Spleen (tissue), 11 donors: ENCODE data around the gene GPR161. TPM values are rescaled to one million over a fixed set of nuclear protein-coding genes. Genes with fewer than 3 reads are reported as not detected.

Source experiments
- DNase-seq: peaks from one replicate; pipeline ENCODE4 v3.0.0-alpha.2; 2020
- H3K27ac ChIP-seq, 8 donors: fragments of 200-600 bp; sonication (generic) in 7 of 8; 1 replicate in 4 of 8; 2 replicates in 4 of 8; pipeline versions ENCODE4 v1.5.0 to v1.8.0; 2016 to 2021; ENCODE audit warnings: inconsistent platforms in 4 of 8, mild to moderate bottlenecking in 4 of 8, moderate library complexity in 1 of 8
- H3K27me3 ChIP-seq, 7 donors: fragments of 200-600 bp; sonication (generic) in 6 of 7; replicated peaks in 1 of 7; 1 replicate in 4 of 7; 2 replicates in 3 of 7; pipeline versions ENCODE4 v1.5.0 to v1.8.0; 2016 to 2021; ENCODE audit warnings: inconsistent platforms in 3 of 7, mild to moderate bottlenecking in 1 of 7
- H3K36me3 ChIP-seq, 6 donors: fragments of 200-600 bp; sonication (generic) in 5 of 6; 1 replicate in 4 of 6; 2 replicates in 2 of 6; pipeline versions ENCODE4 v1.5.0 to v1.8.0; 2016 to 2021; ENCODE audit warnings: inconsistent platforms in 2 of 6
- H3K4me1 ChIP-seq, 6 donors: fragments of 200-600 bp; sonication (generic) in 5 of 6; 1 replicate in 3 of 6; 2 replicates in 3 of 6; pipeline versions ENCODE4 v1.5.0 to v1.8.0; 2016 to 2021; ENCODE audit warnings: inconsistent platforms in 3 of 6
- H3K4me3 ChIP-seq, 8 donors: fragments of 200-600 bp; sonication (generic) in 7 of 8; 1 replicate in 4 of 8; 2 replicates in 4 of 8; pipeline versions ENCODE4 v1.5.0 to v1.8.0; 2016 to 2021; ENCODE audit warnings: inconsistent platforms in 4 of 8, mild to moderate bottlenecking in 4 of 8, moderate library complexity in 2 of 8
- H3K9me3 ChIP-seq, 8 donors: fragments of 200-600 bp; sonication (generic) in 7 of 8; 1 replicate in 4 of 8; 2 replicates in 4 of 8; pipeline versions ENCODE4 v1.5.0 to v1.8.0; 2016 to 2021; ENCODE audit warnings: inconsistent platforms in 4 of 8
- CTCF ChIP-seq, 11 experiments: fragments of 200-600 bp in 7 of 11; fragments of 450-650 bp in 4 of 11; sonication (generic) in 4 of 11; IDR thresholded peaks in 8 of 11; conservative IDR thresholded peaks in 3 of 11; 1 replicate in 7 of 11; 2 replicates in 4 of 11; pipeline versions ENCODE4 v1.4.0 to v1.8.0; 2016 to 2021; ENCODE audit warnings: antibody characterized with exemption in 11 of 11, inconsistent platforms in 4 of 11, mild to moderate bottlenecking in 1 of 11
- POLR2A ChIP-seq, 3 donors: fragments of 450-650 bp; IDR thresholded peaks; one replicate each; pipeline ENCODE4 v1.5.1; 2017; ENCODE audit warnings: antibody characterized with exemption in 3 of 3, mild to moderate bottlenecking in 1 of 3
- POLR2AphosphoS5 ChIP-seq, 3 donors: sonication (generic); formaldehyde crosslinking; IDR thresholded peaks; one replicate each; pipeline ENCODE4 v1.5.1; 2017; ENCODE audit warnings: antibody characterized with exemption in 3 of 3
- WGBS, 5 donors: extraction: QIAGEN DNeasy Blood & Tissue Kit in 3 of 5; methylation state at CpG; one replicate each; pipeline versions ENCODE4 v1.1.5 to v1.1.7; 2013 to 2018; 5-methylcytosine and 5-hydroxymethylcytosine counted together
- intact Hi-C: fragments of 100-400 bp; cut with DNase I; formaldehyde crosslinking; loops from one replicate; pipeline ENCODE4 v1.15.0; 2023; ENCODE audit warnings: low total_unique reads
- polyA plus RNA-seq, 3 donors: library from polyadenylated mRNA; stranded (reverse); fragments of 200-250 nt; gene quantifications; one replicate each; pipeline ENCODE4 v1.2.1, GENCODE V29; 2013
- total RNA-seq, 7 donors: library from RNA; depleted of rRNA in 3 of 7; stranded (reverse); fragments of >200 nt in 3 of 7; fragmentation: NEBNext Ultra II Directional in 4 of 7; extraction: Animal tissue kit (Norgen Biotek cat#: 25700) in 4 of 7; gene quantifications; one replicate each; pipeline versions ENCODE4 v1.1.0 to v1.2.1, GENCODE V29; 2016 to 2021
- donor health status: healthy with polysubstance abuse.
- donor health status: DM: no; HTN: no; CAD: no; lungs with moderate emphysema.
- donor health status: DM: no; HTN: no; CAD: no.
- donor health status: Bipolar disorder and iron deficiency.
- donor health status: healthy.
- donor health status: DM: no; HTN: no; CAD: no.
- donor health status: DM: yes; HTN: yes; CAD: no.

The GPR161 gene
- total and polyA plus RNA-seq, 10 donors: 0.53 to 5.5 (median 3.6) TPM

GRCh38 chr1:168053681-168054080, 83.0 kb downstream of the GPR161 start:
- WGBS, 5 donors: 76 to 90% (median 87%) methylated on average over 2 of the region's 2 CpGs
- intact Hi-C loops: no loop called here
- TF ChIP-seq POLR2A (IDR thresholded peaks at IDR 0.05) (no peak), POLR2AphosphoS5 (IDR thresholded peaks at IDR 0.05) (no peak), CTCF (IDR thresholded peaks at IDR 0.05 in 8 of 11, conservative IDR thresholded peaks at IDR 0.05 in 3 of 11) (no peak)

GRCh38 chr1:168050880-168051279, 85.8 kb downstream of the GPR161 start:
- Histone ChIP-seq H3K27me3 (no peaks in the 10 kb centered on the region), H3K36me3 (peaks cover 0 to 47% (median 0%) of the 10 kb centered on the region in 6 donors), H3K9me3 (no peaks in the 10 kb centered on the region), H3K4me1 (peaks cover 0 to 16% (median 11%) of the 10 kb centered on the region in 6 donors), H3K4me3 (no peak overlapping the region), H3K27ac (no peak overlapping the region)
- TF ChIP-seq POLR2A (IDR thresholded peaks at IDR 0.05) (no peak), CTCF (IDR thresholded peaks at IDR 0.05 in 8 of 11, conservative IDR thresholded peaks at IDR 0.05 in 3 of 11) (no peak), POLR2AphosphoS5 (IDR thresholded peaks at IDR 0.05) (no peak)
- 83 to 90% (median 89%) methylated on average over 1 of the region's 1 CpG for whole genome bisulfite sequencing, 5 donors
- DNase-seq: no peak
- intact Hi-C loops: no loop called here

More at GRCh38 chr1:168053681-168054080, 83.0 kb downstream of the GPR161 start:
- peaks cover 0 to 40% (median 3%) of the 10 kb centered on the region in 6 donors for H3K36me3 ChIP-seq
- peaks cover 0 to 16% (median 11%) of the 10 kb centered on the region in 6 donors for H3K4me1 ChIP-seq
- DNase-seq: no peak
- H3K4me3 ChIP-seq: no peak overlapping the region
- H3K27me3 ChIP-seq: no peaks in the 10 kb centered on the region
- H3K27ac ChIP-seq: peak overlapping the region in 4 of 8 donors; percentile 19 to 66 (median 36)
- H3K9me3 ChIP-seq: peaks cover 0 to 3% (median 0%) of the 10 kb centered on the region in 8 donors

- intact Hi-C loops: no loop called here
Measured at GRCh38 chr1:168050307-168050706, 86.4 kb downstream of the GPR161 start.

GRCh38 chr1:168045311-168045710, 91.4 kb downstream of the GPR161 start:
- no peak overlapping the region for H3K27ac ChIP-seq
- H3K36me3 ChIP-seq: peaks cover 0 to 82% (median 21%) of the 10 kb centered on the region in 6 donors
- intact Hi-C loops: no loop called here
- H3K27me3 ChIP-seq: no peaks in the 10 kb centered on the region
- H3K9me3 ChIP-seq: no peaks in the 10 kb centered on the region
- no peak overlapping the region for H3K4me3 ChIP-seq
- H3K4me1 ChIP-seq: no peaks in the 10 kb centered on the region
- 95 to 100% (median 100%) methylated on average over 1 of the region's 1 CpG for WGBS, 5 donors
- DNase-seq: no peak
- no peak for TF ChIP-seq POLR2A (IDR thresholded peaks at IDR 0.05)
- no peak for TF ChIP-seq POLR2AphosphoS5 (IDR thresholded peaks at IDR 0.05)
- TF ChIP-seq CTCF (IDR thresholded peaks at IDR 0.05 in 8 of 11, conservative IDR thresholded peaks at IDR 0.05 in 3 of 11): no peak

More at GRCh38 chr1:168050307-168050706, 86.4 kb downstream of the GPR161 start:
- DNase-seq: no peak
- TF ChIP-seq POLR2AphosphoS5 (IDR thresholded peaks at IDR 0.05) (no peak), POLR2A (IDR thresholded peaks at IDR 0.05) (no peak), CTCF (IDR thresholded peaks at IDR 0.05 in 8 of 11, conservative IDR thresholded peaks at IDR 0.05 in 3 of 11) (no peak)
- 92 to 97% (median 95%) methylated on average over 1 of the region's 1 CpG for WGBS, 5 donors
- Histone ChIP-seq H3K27ac (no peak overlapping the region), H3K4me1 (peaks cover 0 to 16% (median 11%) of the 10 kb centered on the region in 6 donors), H3K36me3 (peaks cover 0 to 52% (median 3%) of the 10 kb centered on the region in 6 donors), H3K4me3 (no peak overlapping the region), H3K27me3 (no peaks in the 10 kb centered on the region), H3K9me3 (no peaks in the 10 kb centered on the region)
